Choroid plexus epithelial cell (primary cell): ENCODE data around the gene GRK4.

Experiments
- DNase-seq: peaks from one replicate; pipeline ENCODE4 v3.0.0-alpha.2; 2010; ENCODE audit warnings: low read depth
- H3K4me3 ChIP-seq: 2 replicates; pipeline ENCODE4 v1.5.1; 2011; ENCODE audit warnings: low read depth, mild to moderate bottlenecking, control low read depth, low read length, moderate library complexity
- TF ChIP-seq, protein P1 (sequence below): conservative IDR thresholded peaks from 2 replicates; pipeline ENCODE4 v1.5.1; 2011; ENCODE audit warnings: low read depth, mild to moderate bottlenecking, control low read depth, inconsistent platforms, low read length, moderate library complexity

The GRK4 gene

DNA sequence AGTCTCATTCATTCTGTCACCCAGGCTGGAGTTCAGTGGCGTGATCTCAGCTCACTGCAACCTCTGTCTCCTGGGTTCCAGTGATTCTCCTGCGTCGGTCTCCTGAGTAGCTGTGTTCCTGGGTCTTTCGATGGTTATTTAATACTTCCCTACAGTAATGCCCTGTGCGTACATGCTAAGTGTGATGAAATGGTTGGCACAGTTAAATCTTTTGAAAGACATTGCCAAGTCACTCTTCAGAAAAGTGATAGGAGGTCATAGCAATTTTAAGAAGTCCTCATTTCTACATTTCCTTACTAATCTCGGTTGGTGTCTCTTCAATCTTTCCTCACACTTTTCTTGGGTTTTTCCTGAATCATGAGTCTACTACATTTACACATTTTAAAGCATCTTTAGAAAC is 96.6 kb downstream of the GRK4 start:
- TF ChIP-seq, protein P1, sequence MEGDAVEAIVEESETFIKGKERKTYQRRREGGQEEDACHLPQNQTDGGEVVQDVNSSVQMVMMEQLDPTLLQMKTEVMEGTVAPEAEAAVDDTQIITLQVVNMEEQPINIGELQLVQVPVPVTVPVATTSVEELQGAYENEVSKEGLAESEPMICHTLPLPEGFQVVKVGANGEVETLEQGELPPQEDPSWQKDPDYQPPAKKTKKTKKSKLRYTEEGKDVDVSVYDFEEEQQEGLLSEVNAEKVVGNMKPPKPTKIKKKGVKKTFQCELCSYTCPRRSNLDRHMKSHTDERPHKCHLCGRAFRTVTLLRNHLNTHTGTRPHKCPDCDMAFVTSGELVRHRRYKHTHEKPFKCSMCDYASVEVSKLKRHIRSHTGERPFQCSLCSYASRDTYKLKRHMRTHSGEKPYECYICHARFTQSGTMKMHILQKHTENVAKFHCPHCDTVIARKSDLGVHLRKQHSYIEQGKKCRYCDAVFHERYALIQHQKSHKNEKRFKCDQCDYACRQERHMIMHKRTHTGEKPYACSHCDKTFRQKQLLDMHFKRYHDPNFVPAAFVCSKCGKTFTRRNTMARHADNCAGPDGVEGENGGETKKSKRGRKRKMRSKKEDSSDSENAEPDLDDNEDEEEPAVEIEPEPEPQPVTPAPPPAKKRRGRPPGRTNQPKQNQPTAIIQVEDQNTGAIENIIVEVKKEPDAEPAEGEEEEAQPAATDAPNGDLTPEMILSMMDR: no peak
- DNase-seq: no peak
- no peak overlapping the region for H3K4me3 ChIP-seq

DNA sequence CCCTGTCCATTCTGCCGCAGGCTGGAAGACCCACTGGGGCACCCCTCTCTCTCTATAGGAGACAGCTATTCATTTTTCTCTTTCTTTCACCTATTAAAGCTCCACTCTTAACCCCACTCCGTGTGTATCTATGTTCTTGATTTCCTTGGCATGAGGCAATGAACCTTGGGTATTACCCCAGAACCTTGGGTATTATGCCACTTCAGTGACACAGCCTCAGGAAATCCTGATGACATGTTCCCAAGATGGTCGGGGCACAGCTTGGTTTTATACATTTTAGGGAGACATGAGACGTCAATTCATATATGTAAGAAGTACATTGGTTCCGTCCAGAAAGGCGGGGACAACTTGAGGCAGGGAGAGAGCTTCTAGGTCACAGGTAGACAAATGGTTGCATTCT is 97.6 kb downstream of the GRK4 start:
- H3K4me3 ChIP-seq: no peak overlapping the region
- no peak for DNase-seq
- TF ChIP-seq, protein P1: no peak

DNA sequence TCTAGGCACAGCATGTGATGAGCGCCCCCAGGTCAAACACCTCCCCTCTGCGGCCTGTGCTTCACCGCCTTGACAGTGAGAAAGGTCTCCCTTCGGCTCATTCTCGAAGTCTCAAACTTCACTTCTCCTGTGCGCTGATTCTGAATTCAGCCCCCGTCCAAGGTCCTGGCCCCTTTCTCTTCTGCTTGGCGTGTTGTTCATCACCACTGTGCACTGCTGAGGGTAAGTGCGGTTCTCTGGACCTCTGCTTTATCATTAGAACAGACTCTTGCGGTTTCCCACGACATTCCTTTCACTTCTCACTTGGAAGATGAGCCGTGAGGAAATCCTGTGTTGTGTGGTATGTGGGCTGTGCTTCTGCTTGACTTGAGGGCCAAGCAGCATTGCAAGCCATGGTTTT is 99.1 kb downstream of the GRK4 start:
- peak; percentile 90 for DNase-seq
- TF ChIP-seq, protein P1: no peak
- H3K4me3 ChIP-seq: no peak overlapping the region

DNA sequence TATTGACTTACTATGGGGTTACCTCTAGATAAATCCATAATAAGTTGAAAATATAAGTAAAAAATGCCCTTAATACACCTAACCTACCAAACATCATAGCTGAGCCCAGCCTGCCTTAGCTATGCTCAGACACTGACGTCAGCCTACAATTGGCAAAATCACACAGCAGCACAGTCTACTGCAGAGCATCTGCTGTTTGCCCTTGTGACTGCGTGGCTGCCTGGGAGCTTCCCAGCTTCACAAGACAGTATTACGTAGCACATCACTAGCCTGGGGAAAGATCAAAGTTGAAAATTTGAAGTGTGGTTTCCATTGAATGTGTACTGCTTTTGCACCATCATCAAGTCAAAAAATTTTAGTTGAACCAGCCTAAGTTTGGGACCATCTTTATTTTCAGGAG is 102.2 kb downstream of the GRK4 start:
- TF ChIP-seq, protein P1: no peak
- DNase-seq: peak; percentile 68

DNA sequence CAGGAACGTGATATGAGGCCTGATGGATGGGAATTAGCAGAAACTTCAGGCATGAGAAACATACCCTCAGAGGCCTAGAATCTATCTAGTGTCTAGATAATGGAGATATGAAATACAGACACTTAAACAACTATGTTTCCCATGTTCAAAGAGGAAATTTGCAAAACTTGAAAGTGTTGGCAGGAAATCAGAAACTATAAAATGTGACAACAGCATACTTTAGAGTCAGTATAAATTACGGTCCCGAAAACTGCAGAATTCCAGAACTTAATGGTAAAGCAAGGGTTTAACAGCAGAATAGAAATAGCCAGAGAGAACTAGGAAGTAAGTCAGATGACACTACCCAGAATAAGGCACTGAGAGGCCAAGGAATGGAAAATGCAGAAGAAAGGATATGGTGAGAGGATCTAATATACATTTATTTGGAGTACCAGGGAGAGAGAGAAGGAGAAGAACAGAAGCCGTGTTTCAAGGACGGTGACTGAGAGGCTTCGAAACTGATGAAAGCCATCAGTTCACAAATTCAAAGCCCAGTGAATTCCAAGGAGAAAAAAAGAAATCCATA is 103.5 kb downstream of the GRK4 start:
- TF ChIP-seq, protein P1: no peak
- H3K4me3 ChIP-seq: no peak overlapping the region
- no peak for DNase-seq

More for the DNA sequence above, 102.2 kb downstream of the GRK4 start:
- no peak overlapping the region for H3K4me3 ChIP-seq

DNA sequence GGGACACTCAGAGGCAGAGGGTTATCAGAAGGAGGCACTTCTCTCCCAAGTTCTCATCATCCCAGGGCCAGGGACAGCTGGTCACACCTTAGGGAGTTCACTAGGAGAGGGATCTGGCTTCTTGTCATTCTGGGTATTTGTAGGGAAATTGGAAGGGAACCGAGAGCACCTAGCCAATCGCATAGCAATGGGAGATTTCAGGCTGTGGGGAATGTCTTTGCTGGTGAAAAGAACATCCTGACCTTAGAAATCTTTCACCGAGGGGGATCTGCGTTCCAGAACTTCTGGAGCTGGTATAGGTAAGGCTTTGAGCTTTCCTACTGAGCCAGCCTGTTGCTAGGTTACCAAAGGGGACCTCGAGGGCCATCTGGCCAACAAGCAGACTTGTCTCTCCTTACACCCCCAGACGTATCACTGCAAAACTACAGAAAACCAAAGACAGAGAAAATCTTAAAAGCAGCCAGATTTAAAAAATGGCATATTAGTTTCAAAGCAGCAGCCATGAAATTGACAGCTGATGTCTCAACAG is 104.2 kb downstream of the GRK4 start:
- H3K4me3 ChIP-seq: no peak overlapping the region
- DNase-seq: no peak
- TF ChIP-seq, protein P1: no peak

DNA sequence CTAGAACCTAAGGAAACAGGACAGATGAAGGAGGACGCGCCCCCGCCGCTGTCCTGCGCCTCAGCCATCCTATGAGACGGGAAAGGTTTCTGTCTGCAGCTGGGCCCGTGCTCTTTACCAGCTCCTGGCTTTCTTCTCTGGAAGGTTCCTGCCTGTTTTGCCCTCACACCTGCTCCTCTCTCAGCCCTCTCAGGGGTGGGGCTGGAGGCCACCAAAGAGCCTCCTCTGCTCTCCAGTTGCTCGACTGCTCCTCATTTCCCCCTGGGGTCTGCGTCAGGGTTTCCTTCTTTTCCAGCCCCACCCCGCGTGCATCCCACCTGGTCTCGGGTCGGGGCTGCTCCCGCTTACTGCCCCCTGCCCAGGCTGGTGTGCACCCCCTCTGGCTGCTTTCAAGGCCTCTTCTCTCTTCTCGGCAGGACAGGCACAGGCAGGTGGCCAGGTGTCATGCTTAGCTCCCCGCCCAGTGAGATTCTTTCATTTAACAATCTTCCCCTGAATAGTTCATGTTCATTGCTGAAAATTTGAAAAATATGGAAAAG is 106.4 kb downstream of the GRK4 start:
- no peak for DNase-seq
- TF ChIP-seq, protein P1: no peak
- no peak overlapping the region for H3K4me3 ChIP-seq
